ENCODE measurements around the gene GPR162.
A peak's percentile ranks its signal among the peaks of the same experiment; 100 is the strongest.

Gene GPR162

DNA sequence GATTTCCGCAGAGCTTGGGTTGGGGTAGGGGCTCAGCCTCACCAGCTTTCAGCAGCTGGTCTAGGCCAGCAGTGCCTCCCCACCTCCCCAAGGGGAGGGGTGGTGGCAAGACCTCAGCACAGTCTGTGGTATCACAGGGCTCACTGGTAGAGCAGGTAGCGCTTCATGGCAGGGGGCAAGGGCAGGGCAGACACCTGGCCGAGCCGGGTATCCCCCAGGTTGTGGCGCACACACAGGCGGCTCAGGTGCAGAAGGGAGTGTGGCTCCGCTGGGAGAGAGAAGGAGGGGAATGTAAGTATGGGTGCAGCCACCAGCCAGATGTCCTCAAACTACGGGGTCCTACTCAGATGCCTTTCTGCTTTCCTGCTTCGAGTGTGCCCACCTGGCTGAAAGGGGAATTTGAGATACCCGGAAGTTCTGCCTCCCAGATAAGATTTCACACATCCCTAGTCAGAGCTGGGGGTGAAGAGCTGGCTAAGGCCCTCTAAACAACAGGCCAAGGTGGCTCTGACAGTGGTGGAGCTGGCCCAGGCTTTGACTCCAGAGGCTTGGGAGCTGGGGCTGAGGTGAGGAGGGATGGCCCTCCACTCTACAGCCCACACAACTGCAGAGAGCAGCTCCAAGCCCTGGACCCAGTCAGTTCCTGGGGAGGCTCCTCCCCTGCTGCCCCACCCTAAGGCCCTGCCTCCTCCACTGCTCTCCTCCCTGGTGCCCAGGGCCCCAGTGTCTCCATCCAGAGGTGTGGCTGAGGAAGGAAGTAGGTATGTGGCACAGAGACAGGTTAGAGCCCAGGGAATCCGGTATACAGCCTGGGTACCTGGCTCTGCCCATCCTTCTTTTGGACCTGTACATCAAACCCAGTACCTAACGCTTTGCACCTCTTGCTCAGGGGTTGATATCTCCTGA is 49.7 kb downstream of the GPR162 start:
- H4K91ac ChIP-seq (ENCODE audit: low read length) = no peak overlapping the region
- H2BK15ac ChIP-seq (ENCODE audit: low read depth, poor library complexity, severe bottlenecking) = no peak overlapping the region
- H2AFZ ChIP-seq (ENCODE audit: low read depth, low read length) = no peak overlapping the region
- peak overlapping the region; percentile 19 for H4K8ac ChIP-seq (ENCODE audit: low read length)
- H3K27me3 ChIP-seq (ENCODE audit: control insufficient read depth in 1 of 2, insufficient read depth in 1 of 2, low read length in 2 of 2) = no peaks in the 10 kb centered on the region
- H3K14ac ChIP-seq (ENCODE audit: low read length in 2 of 2) = no peak overlapping the region
- peak overlapping the region; percentile 91 for H3K4me2 ChIP-seq (ENCODE audit: low read length, poor library complexity, severe bottlenecking)
- no peak overlapping the region for H2BK120ac ChIP-seq (ENCODE audit: low read depth, low read length)
- DNase-seq = peak; percentile 20
- peak overlapping the region in 1 of 2 experiments; percentile 67 for H2BK12ac ChIP-seq (ENCODE audit: low read length in 2 of 2)
- H2AK5ac ChIP-seq (ENCODE audit: low read length, severe bottlenecking) = peak overlapping the region; percentile 6
- whole genome bisulfite sequencing = 89% methylated on average over 11 of the region's 12 CpGs
- H3K79me1 ChIP-seq (replicated peaks; ENCODE audit: low read length, poor library complexity, severe bottlenecking) = peaks cover 2% of the 10 kb centered on the region
- peak overlapping the region; percentile 97 for H3K9ac ChIP-seq (ENCODE audit: low read length)
- peak overlapping the region in 1 of 2 experiments; percentile 89 for H3K4me3 ChIP-seq (ENCODE audit: insufficient read depth in 1 of 2, low read depth in 1 of 2, low read length in 2 of 2)
- peak overlapping the region in 1 of 2 experiments; percentile 27 for H3K23ac ChIP-seq (ENCODE audit: low read length in 2 of 2)
- H3K18ac ChIP-seq (ENCODE audit: low read depth in 1 of 2, low read length in 2 of 2) = peak overlapping the region in 1 of 2 experiments; percentile 22
- H3K4ac ChIP-seq (ENCODE audit: low read depth in 1 of 2, low read length in 2 of 2) = no peak overlapping the region
- H3K36me3 ChIP-seq (ENCODE audit: control insufficient read depth in 1 of 2, insufficient read depth in 2 of 2, low read depth in 1 of 2, low read length in 2 of 2) = peaks cover 29 to 40% of the 10 kb centered on the region in 2 experiments
- H3K9me3 ChIP-seq (ENCODE audit: control insufficient read depth, low read length) = no peaks in the 10 kb centered on the region
- H3K4me1 ChIP-seq (ENCODE audit: control insufficient read depth, insufficient read depth, low read depth, low read length) = peaks cover 28% of the 10 kb centered on the region
- no peak overlapping the region for H2BK5ac ChIP-seq (ENCODE audit: low read depth, low read length, poor library complexity, severe bottlenecking)
- peak overlapping the region; percentile 25 for H3K27ac ChIP-seq (ENCODE audit: low read length, poor library complexity, severe bottlenecking)

DNA sequence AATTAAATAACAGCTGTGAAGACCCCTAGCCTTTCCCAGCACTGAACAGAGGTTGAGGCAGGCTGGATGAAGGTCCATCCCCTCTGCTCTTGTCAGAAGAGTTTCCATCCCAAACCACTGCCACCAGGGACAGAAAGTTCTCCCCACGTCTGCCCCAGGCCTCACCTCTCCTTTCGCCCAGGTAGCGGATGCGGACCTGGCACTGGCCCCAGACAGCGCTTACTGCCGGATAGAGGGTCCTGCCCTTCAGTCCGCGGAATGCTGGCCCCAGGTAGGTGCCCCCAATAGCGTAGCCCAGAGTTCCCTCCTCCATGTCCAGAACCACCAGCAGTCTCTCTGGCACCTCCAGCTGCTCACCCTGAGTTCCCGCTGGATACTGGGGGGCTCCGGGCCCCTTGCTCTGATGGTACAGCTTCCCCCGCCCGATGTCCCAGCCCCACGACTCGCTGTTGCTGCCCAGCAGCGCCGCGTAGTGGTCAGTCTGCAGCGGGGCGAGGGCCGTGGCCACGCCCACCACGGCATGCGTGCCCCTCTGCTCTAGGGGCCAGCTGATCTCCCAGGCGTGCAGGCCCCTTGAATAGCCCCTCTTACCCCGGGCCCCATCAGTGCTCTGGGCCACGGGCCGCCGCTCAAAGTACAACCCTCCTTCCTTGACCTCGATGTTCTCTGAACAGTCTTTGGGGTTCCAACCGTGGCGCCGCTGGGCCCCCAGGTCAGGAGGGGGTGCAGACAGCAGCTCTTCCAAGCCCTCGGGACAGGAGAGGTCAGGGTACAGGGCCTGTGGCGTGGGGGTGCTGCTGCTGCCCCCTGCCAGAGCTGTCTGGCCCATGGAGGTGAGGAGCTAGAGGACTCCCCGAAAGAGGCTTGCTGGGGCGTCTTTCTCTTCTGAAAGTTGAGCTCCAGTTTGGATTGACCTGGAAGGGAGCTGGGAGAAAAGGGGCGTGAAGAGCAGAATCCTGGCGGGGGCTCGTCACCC is 50.7 kb downstream of the GPR162 start:
- peak overlapping the region; percentile 53 for H2BK15ac ChIP-seq (ENCODE audit: low read depth, poor library complexity, severe bottlenecking)
- H2AK5ac ChIP-seq (ENCODE audit: low read length, severe bottlenecking) = peak overlapping the region; percentile 39
- peak overlapping the region; percentile 91 for H3K4me2 ChIP-seq (ENCODE audit: low read length, poor library complexity, severe bottlenecking)
- peak overlapping the region; percentile 67 to 92 for H3K18ac ChIP-seq (ENCODE audit: low read depth in 1 of 2, low read length in 2 of 2)
- H2AFZ ChIP-seq (ENCODE audit: low read depth, low read length) = no peak overlapping the region
- H3K79me1 ChIP-seq (replicated peaks; ENCODE audit: low read length, poor library complexity, severe bottlenecking) = peaks cover 5% of the 10 kb centered on the region
- H3K9me3 ChIP-seq (ENCODE audit: control insufficient read depth, low read length) = no peaks in the 10 kb centered on the region
- H2BK120ac ChIP-seq (ENCODE audit: low read depth, low read length) = no peak overlapping the region
- H3K14ac ChIP-seq (ENCODE audit: low read length in 2 of 2) = peak overlapping the region; percentile 62 to 93
- peak overlapping the region; percentile 9 to 81 for H3K4ac ChIP-seq (ENCODE audit: low read depth in 1 of 2, low read length in 2 of 2)
- H3K4me3 ChIP-seq (ENCODE audit: insufficient read depth in 1 of 2, low read depth in 1 of 2, low read length in 2 of 2) = peak overlapping the region; percentile 86 to 89
- no peaks in the 10 kb centered on the region for H3K27me3 ChIP-seq (ENCODE audit: control insufficient read depth in 1 of 2, insufficient read depth in 1 of 2, low read length in 2 of 2)
- H3K9ac ChIP-seq (ENCODE audit: low read length) = peak overlapping the region; percentile 97
- 3% methylated on average over 36 of the region's 40 CpGs for WGBS
- peak overlapping the region in 1 of 2 experiments; percentile 98 for H3K23ac ChIP-seq (ENCODE audit: low read length in 2 of 2)
- peaks cover 20% of the 10 kb centered on the region for H3K4me1 ChIP-seq (ENCODE audit: control insufficient read depth, insufficient read depth, low read depth, low read length)
- H2BK5ac ChIP-seq (ENCODE audit: low read depth, low read length, poor library complexity, severe bottlenecking) = peak overlapping the region; percentile 22
- peaks cover 27 to 43% of the 10 kb centered on the region in 2 experiments for H3K36me3 ChIP-seq (ENCODE audit: control insufficient read depth in 1 of 2, insufficient read depth in 2 of 2, low read depth in 1 of 2, low read length in 2 of 2)
- H3K27ac ChIP-seq (ENCODE audit: low read length, poor library complexity, severe bottlenecking) = peak overlapping the region; percentile 90
- H4K91ac ChIP-seq (ENCODE audit: low read length) = peak overlapping the region; percentile 34
- H2BK12ac ChIP-seq (ENCODE audit: low read length in 2 of 2) = no peak overlapping the region
- H4K8ac ChIP-seq (ENCODE audit: low read length) = peak overlapping the region; percentile 28
- DNase-seq = peak; percentile 73

DNA sequence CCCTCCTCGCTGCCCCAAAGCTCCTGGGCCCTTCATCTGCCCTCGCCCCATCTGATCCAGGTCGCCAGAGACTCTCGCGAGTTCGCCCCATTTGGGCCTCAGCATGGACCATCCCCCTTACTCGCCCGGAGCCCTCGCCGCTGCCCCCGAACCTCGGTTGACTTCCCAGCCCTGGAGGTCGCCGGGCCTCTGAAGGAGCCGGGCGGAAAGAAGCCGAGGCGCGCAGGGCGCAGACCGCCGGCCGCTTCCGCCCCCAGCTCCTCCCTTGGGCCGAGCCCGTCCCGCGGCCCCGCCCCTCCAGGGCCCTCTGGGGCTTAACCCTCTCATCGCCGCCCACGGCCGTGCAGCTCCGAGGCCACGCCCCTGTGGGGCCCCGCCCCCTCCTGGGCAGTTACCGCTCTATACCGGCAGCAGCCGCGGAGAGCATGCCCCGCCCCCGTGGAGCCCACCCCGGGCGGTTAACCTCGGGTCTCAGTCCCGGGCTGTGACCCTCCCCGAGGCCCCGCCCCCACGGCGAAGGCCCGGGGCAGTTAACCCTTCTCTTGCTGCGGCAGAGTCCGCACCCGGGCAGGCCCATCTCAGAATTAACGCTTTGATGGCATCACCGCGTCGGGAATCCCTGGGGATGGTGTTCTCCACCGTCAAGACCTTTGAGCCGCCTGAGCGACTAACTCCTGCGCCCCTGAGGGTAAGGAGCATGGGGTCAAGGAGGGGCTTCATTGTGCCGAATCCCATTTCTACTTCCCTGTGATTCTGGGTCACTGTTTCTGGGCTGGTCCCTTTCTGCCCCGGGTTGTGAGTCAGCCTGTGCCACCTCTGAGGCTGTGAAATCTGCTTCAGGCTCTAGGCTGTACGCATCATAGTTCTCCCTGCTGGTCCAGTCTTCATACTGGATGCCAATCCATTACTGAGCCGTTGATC is 51.7 kb downstream of the GPR162 start, which contains the start of gene SPSB2:
TSS of gene SPSB2 (minus strand) at position 210 of the 921 bp plus-strand sequence. CDS start 402 bp downstream, outside the sequence.
- 2% methylated on average over 64 of the region's 66 CpGs for WGBS
- Histone ChIP-seq H2BK120ac (ENCODE audit: low read depth, low read length) (peak within 1 kb of the TSS; percentile 42), H3K4me1 (ENCODE audit: control insufficient read depth, insufficient read depth, low read depth, low read length) (peaks cover 20% of the 10 kb centered on the region), H3K18ac (ENCODE audit: low read depth in 1 of 2, low read length in 2 of 2) (peak within 1 kb of the TSS; percentile 67 to 94), H3K27ac (ENCODE audit: low read length, poor library complexity, severe bottlenecking) (peak within 1 kb of the TSS; percentile 90), H2AK5ac (ENCODE audit: low read length, severe bottlenecking) (peak within 1 kb of the TSS; percentile 51), H2AFZ (ENCODE audit: low read depth, low read length) (peak within 1 kb of the TSS; percentile 73), H3K9me3 (ENCODE audit: control insufficient read depth, low read length) (no peaks in the 10 kb centered on the region), H3K36me3 (ENCODE audit: control insufficient read depth in 1 of 2, insufficient read depth in 2 of 2, low read depth in 1 of 2, low read length in 2 of 2) (peaks cover 27 to 44% of the 10 kb centered on the region in 2 experiments), H3K27me3 (ENCODE audit: control insufficient read depth in 1 of 2, insufficient read depth in 1 of 2, low read length in 2 of 2) (no peaks in the 10 kb centered on the region), H3K14ac (ENCODE audit: low read length in 2 of 2) (peak within 1 kb of the TSS; percentile 62 to 93), H3K4ac (ENCODE audit: low read depth in 1 of 2, low read length in 2 of 2) (peak within 1 kb of the TSS; percentile 9 to 81), H3K4me3 (ENCODE audit: insufficient read depth in 1 of 2, low read depth in 1 of 2, low read length in 2 of 2) (peak within 1 kb of the TSS; percentile 86 to 89), H2BK5ac (ENCODE audit: low read depth, low read length, poor library complexity, severe bottlenecking) (peak within 1 kb of the TSS; percentile 22), H2BK15ac (ENCODE audit: low read depth, poor library complexity, severe bottlenecking) (peak within 1 kb of the TSS; percentile 53), H3K9ac (ENCODE audit: low read length) (peak within 1 kb of the TSS; percentile 97), H3K4me2 (ENCODE audit: low read length, poor library complexity, severe bottlenecking) (peak within 1 kb of the TSS; percentile 91), H3K23ac (ENCODE audit: low read length in 2 of 2) (peak within 1 kb of the TSS in 1 of 2 experiments; percentile 98), H3K79me1 (replicated peaks; ENCODE audit: low read length, poor library complexity, severe bottlenecking) (peaks cover 7% of the 10 kb centered on the region), H2BK12ac (ENCODE audit: low read length in 2 of 2) (peak within 1 kb of the TSS in 1 of 2 experiments; percentile 87), H4K91ac (ENCODE audit: low read length) (peak within 1 kb of the TSS; percentile 80), H4K8ac (ENCODE audit: low read length) (peak within 1 kb of the TSS; percentile 28)
- peak; percentile 96 for DNase-seq
